Neural cell (in vitro differentiated cells): Measurements from ENCODE around the gene KIF13A. TPM values are rescaled to one million over a fixed set of nuclear protein-coding genes. Genes with fewer than 3 reads are reported as not detected.

Source experiments
- H2AFZ ChIP-seq: fragments of 200-600, 300-800 bp; sonication (generic), shearing (Covaris generic); 2 replicates; pipeline ENCODE4 v1.6.0; 2014; ENCODE audit warnings: low read depth, mild to moderate bottlenecking, antibody characterized with exemption, low read length, moderate library complexity
- H3F3A ChIP-seq: fragments of 200-600 bp; shearing (Covaris generic); 2 replicates; pipeline ENCODE4 v1.6.1; 2016; ENCODE audit warnings: mild to moderate bottlenecking, moderate library complexity, mixed read lengths, antibody characterized with exemption, low read length; ENCODE audit not compliant: insufficient read depth, poor library complexity, severe bottlenecking
- H3K27ac ChIP-seq: fragments of 200-600, 300-800 bp; sonication (generic), shearing (Covaris generic); 2 replicates; pipeline ENCODE4 v1.5.1; 2014; ENCODE audit warnings: mild to moderate bottlenecking, low read length, moderate library complexity
- H3K27me3 ChIP-seq: fragments of 300-800, 200-600 bp; sonication (generic), shearing (Covaris generic); 2 replicates; pipeline ENCODE4 v1.6.0; 2014; ENCODE audit warnings: mild to moderate bottlenecking, low read depth, low read length, moderate library complexity; ENCODE audit not compliant: insufficient read depth
- H3K36me3 ChIP-seq: fragments of 300-800, 200-600 bp; sonication (generic), shearing (Covaris generic); 2 replicates; pipeline ENCODE4 v1.5.1; 2014; ENCODE audit warnings: mild to moderate bottlenecking, antibody characterized with exemption, low read length, moderate library complexity; ENCODE audit not compliant: insufficient read depth
- H3K4me2 ChIP-seq: fragments of 300-800, 200-600 bp; sonication (generic), shearing (Covaris generic); 2 replicates; pipeline ENCODE4 v1.6.0; 2014; ENCODE audit warnings: mild to moderate bottlenecking, low read length
- H3K4me3 ChIP-seq: fragments of 300-800, 200-600 bp; sonication (generic), shearing (Covaris generic); 2 replicates; pipeline ENCODE4 v1.5.1; 2014; ENCODE audit warnings: mild to moderate bottlenecking, low read length, moderate library complexity
- H3K79me2 ChIP-seq: fragments of 200-600 bp; shearing (Covaris generic); replicated peaks from 2 replicates; pipeline ENCODE4 v1.6.0; 2014; ENCODE audit warnings: mild to moderate bottlenecking, low read length, moderate library complexity; ENCODE audit not compliant: insufficient read depth
- H3K9ac ChIP-seq: fragments of 300-800, 200-600 bp; sonication (generic), shearing (Covaris generic); 2 replicates; pipeline ENCODE4 v1.6.1; 2016; ENCODE audit warnings: mild to moderate bottlenecking, low read length, mixed read lengths
- H3K9me2 ChIP-seq: fragments of 200-600 bp; shearing (Covaris generic); 2 replicates; pipeline ENCODE4 v1.6.1; 2016; ENCODE audit warnings: mild to moderate bottlenecking, low read length, mixed read lengths; ENCODE audit not compliant: insufficient read depth
- H3K9me3 ChIP-seq: fragments of 200-600, 300-800 bp; sonication (generic), shearing (Covaris generic); 2 replicates; pipeline ENCODE4 v1.6.1; 2016; ENCODE audit warnings: mild to moderate bottlenecking, mixed run types, low read length, moderate library complexity, mixed read lengths
- H4K20me1 ChIP-seq: fragments of 200-600 bp; shearing (Covaris generic); 2 replicates; pipeline ENCODE4 v1.6.1; 2016; ENCODE audit warnings: mild to moderate bottlenecking, mixed run types; ENCODE audit not compliant: insufficient read depth
- EP300 ChIP-seq: fragments of 450-650 bp; conservative IDR thresholded peaks from 2 replicates; pipeline ENCODE4 v1.6.1; 2014; ENCODE audit warnings: antibody characterized with exemption, mild to moderate bottlenecking, moderate library complexity; ENCODE audit not compliant: poor library complexity, severe bottlenecking
- EZH2 ChIP-seq: fragments of 200-600, 300-800 bp; shearing (Covaris generic), sonication (generic); IDR thresholded peaks from 2 replicates; pipeline ENCODE4 v1.6.1; 2014; ENCODE audit warnings: antibody characterized with exemption, low read length, borderline replicate concordance, mild to moderate bottlenecking; ENCODE audit not compliant: insufficient read depth, poor library complexity, severe bottlenecking
- MXI1 ChIP-seq: fragments of 450-650 bp; conservative IDR thresholded peaks from 2 replicates; pipeline ENCODE4 v1.6.1; 2014; ENCODE audit warnings: antibody characterized with exemption, mild to moderate bottlenecking; ENCODE audit not compliant: poor library complexity, severe bottlenecking
- POLR2AphosphoS5 ChIP-seq: IDR thresholded peaks from 2 replicates; pipeline ENCODE4 v1.6.1; 2012
- RAD21 ChIP-seq: fragments of 450-650 bp; conservative IDR thresholded peaks from 2 replicates; pipeline ENCODE4 v1.6.1; 2014; ENCODE audit warnings: antibody characterized with exemption, mild to moderate bottlenecking, moderate library complexity
- SMC3 ChIP-seq: fragments of 450-650 bp; conservative IDR thresholded peaks from 2 replicates; pipeline ENCODE4 v1.6.1; 2014; ENCODE audit warnings: antibody characterized with exemption, mild to moderate bottlenecking, moderate library complexity; ENCODE audit not compliant: poor library complexity
- TAF1 ChIP-seq: IDR thresholded peaks from 2 replicates; pipeline ENCODE4 v1.6.1; 2012; ENCODE audit warnings: low read depth
- polyA plus RNA-seq: library from polyadenylated mRNA; depleted of rRNA; stranded (reverse); fragments of >200 nt; gene quantifications from 2 replicates; pipeline ENCODE4 v1.2.3, GENCODE V29; 2014
- TF ChIP-seq, protein P1 (sequence below): IDR thresholded peaks from 2 replicates; pipeline ENCODE4 v1.6.1; 2012; ENCODE audit warnings: borderline replicate concordance
- TF ChIP-seq, protein P2 (sequence below): fragments of 450-650 bp; IDR thresholded peaks from 2 replicates; pipeline ENCODE4 v1.5.1; 2014; ENCODE audit warnings: antibody characterized with exemption, mild to moderate bottlenecking, moderate library complexity; ENCODE audit not compliant: poor library complexity, severe bottlenecking

The KIF13A gene
- polyA plus RNA-seq, 1 donor from 2014 or later = 9.4 TPM

DNA sequence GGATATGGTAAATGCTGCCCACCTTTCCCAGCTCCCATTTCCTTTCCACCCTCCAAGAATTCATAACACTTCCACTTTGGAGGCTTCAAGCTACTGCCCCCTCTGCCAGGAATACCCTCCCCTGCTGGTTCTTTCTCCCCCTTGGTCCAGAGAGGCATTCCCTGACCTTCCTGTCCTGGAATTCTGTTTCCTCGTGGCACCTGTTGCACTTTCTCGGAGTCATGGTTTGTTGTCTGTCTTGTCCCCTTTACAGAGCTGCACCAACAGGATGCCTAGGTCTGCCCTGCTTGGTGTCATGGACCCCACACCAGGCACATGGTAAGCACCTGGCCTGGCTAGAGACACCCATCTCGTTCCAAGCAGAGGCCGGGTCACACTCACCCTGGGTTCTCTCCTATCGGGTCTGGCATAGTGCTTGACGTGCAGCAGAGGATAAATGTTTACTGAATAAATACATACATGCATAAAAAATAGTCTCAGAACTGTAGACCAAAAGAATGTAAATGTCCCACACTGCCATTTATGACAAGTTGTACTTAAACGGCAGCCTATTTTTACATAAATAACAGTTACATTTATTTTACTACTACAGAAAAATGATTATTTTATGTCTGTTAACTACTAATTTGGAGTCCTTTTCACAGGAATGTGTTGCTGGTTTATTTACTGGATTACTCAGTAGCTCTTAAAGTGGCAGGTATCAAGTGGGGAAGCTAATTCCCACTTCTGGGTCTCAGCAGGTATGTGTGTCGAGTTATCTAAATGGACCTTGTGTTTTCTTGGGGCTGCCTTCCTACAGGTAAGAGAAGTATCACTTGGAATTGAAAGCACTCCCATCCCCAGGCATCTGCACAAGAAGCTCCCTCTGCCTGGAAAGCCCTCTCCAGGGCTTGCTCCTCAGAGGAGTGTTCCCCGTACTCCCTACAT is 69.3 kb downstream of the KIF13A start:
- H3K9ac ChIP-seq = no peak overlapping the region
- H3K36me3 ChIP-seq = no peaks in the 10 kb centered on the region
- no peaks in the 10 kb centered on the region for H3K79me2 ChIP-seq
- H3F3A ChIP-seq = no peaks in the 10 kb centered on the region
- no peak overlapping the region for H2AFZ ChIP-seq
- no peak overlapping the region for H3K27ac ChIP-seq
- H3K9me2 ChIP-seq = no peaks in the 10 kb centered on the region
- H3K4me3 ChIP-seq = no peak overlapping the region
- no peaks in the 10 kb centered on the region for H3K9me3 ChIP-seq
- H3K27me3 ChIP-seq = no peaks in the 10 kb centered on the region
- H4K20me1 ChIP-seq = no peaks in the 10 kb centered on the region
- no peak overlapping the region for H3K4me2 ChIP-seq
- TF ChIP-seq TAF1 (no peak), EZH2 (no peak), RAD21 (no peak), SMC3 (no peak), POLR2AphosphoS5 (no peak), MXI1 (no peak), EP300 (no peak)
- TF ChIP-seq, protein P1, sequence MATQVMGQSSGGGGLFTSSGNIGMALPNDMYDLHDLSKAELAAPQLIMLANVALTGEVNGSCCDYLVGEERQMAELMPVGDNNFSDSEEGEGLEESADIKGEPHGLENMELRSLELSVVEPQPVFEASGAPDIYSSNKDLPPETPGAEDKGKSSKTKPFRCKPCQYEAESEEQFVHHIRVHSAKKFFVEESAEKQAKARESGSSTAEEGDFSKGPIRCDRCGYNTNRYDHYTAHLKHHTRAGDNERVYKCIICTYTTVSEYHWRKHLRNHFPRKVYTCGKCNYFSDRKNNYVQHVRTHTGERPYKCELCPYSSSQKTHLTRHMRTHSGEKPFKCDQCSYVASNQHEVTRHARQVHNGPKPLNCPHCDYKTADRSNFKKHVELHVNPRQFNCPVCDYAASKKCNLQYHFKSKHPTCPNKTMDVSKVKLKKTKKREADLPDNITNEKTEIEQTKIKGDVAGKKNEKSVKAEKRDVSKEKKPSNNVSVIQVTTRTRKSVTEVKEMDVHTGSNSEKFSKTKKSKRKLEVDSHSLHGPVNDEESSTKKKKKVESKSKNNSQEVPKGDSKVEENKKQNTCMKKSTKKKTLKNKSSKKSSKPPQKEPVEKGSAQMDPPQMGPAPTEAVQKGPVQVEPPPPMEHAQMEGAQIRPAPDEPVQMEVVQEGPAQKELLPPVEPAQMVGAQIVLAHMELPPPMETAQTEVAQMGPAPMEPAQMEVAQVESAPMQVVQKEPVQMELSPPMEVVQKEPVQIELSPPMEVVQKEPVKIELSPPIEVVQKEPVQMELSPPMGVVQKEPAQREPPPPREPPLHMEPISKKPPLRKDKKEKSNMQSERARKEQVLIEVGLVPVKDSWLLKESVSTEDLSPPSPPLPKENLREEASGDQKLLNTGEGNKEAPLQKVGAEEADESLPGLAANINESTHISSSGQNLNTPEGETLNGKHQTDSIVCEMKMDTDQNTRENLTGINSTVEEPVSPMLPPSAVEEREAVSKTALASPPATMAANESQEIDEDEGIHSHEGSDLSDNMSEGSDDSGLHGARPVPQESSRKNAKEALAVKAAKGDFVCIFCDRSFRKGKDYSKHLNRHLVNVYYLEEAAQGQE = no peak
- TF ChIP-seq, protein P2, sequence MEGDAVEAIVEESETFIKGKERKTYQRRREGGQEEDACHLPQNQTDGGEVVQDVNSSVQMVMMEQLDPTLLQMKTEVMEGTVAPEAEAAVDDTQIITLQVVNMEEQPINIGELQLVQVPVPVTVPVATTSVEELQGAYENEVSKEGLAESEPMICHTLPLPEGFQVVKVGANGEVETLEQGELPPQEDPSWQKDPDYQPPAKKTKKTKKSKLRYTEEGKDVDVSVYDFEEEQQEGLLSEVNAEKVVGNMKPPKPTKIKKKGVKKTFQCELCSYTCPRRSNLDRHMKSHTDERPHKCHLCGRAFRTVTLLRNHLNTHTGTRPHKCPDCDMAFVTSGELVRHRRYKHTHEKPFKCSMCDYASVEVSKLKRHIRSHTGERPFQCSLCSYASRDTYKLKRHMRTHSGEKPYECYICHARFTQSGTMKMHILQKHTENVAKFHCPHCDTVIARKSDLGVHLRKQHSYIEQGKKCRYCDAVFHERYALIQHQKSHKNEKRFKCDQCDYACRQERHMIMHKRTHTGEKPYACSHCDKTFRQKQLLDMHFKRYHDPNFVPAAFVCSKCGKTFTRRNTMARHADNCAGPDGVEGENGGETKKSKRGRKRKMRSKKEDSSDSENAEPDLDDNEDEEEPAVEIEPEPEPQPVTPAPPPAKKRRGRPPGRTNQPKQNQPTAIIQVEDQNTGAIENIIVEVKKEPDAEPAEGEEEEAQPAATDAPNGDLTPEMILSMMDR = no peak

DNA sequence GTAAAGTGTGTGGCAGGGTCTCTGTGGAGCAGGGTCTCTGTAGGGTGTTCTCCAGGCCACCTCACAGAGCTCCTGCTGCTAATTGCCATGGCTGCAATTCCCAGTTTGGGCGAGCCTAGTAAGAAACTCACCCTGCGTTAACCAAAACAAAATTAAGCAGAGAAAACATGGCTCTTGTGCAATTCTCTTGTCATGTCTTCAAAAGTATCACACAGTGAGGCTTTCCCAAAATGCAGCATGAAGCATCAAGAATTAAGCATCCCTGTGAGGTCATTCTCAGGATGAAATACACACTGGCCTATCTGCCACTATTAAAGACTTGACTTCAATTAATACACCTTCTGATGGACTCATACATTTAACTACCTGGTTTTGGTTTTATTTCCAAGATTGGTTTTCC is 72.8 kb downstream of the KIF13A start:
- Histone ChIP-seq H2AFZ (no peak overlapping the region), H3K27me3 (no peaks in the 10 kb centered on the region), H3K9ac (no peak overlapping the region), H3K4me3 (no peak overlapping the region), H3K36me3 (no peaks in the 10 kb centered on the region), H3K4me2 (no peak overlapping the region), H3K9me2 (no peaks in the 10 kb centered on the region), H3K9me3 (no peaks in the 10 kb centered on the region), H3K79me2 (no peaks in the 10 kb centered on the region), H3K27ac (no peak overlapping the region), H4K20me1 (no peaks in the 10 kb centered on the region), H3F3A (no peaks in the 10 kb centered on the region)
- TF ChIP-seq TAF1 (no peak), EP300 (no peak), POLR2AphosphoS5 (no peak), MXI1 (no peak), RAD21 (no peak), SMC3 (no peak)
- TF ChIP-seq, protein P1 = no peak
- TF ChIP-seq, protein P2 = no peak
